HG02678 (cell line): ENCODE results near the gene LPAR1.
"Not testable (repeated sequence)": the region's sequence is repeated elsewhere in the genome, so short reads cannot be mapped to it uniquely, and the experiment has no call there.

ENCODE experiments used
- ATAC-seq: cut with Tn5 transposase; IDR thresholded peaks from one replicate; pipeline ENCODE4 v1.9.1; 2021; ENCODE audit warnings: mild to moderate bottlenecking, moderate library complexity; ENCODE audit not compliant: unreplicated experiment

LPAR1 gene

GRCh38 chr9:111038331-111039230 lies at the start of gene LPAR1:
Gene LPAR1, minus strand, starts transcription at chr9:111038470. Its CDS starts 66,353 bp downstream, at chr9:110972117.
- ATAC-seq: peak; percentile 24

- ATAC-seq: peak; percentile 76
Measured at GRCh38 chr9:111078391-111079038, 40.2 kb upstream of the LPAR1 start.

- no peak for ATAC-seq
Measured at GRCh38 chr9:111076519-111076918, 38.2 kb upstream of the LPAR1 start.

GRCh38 chr9:111076042-111076441 lies 37.8 kb upstream of the LPAR1 start:
- no peak for ATAC-seq

- no peak for ATAC-seq
Measured at GRCh38 chr9:111074395-111074794, 36.1 kb upstream of the LPAR1 start.

- no peak for ATAC-seq
Measured at GRCh38 chr9:111069183-111069582, 30.9 kb upstream of the LPAR1 start.

GRCh38 chr9:111068771-111069170 lies 30.5 kb upstream of the LPAR1 start:
- ATAC-seq: no peak

- no peak for ATAC-seq
Measured at GRCh38 chr9:111068383-111068730, 30.1 kb upstream of the LPAR1 start.

- no peak for ATAC-seq
Measured at GRCh38 chr9:111066468-111066867, 28.2 kb upstream of the LPAR1 start.

- no peak for ATAC-seq
Measured at GRCh38 chr9:111065414-111065813, 27.1 kb upstream of the LPAR1 start.

GRCh38 chr9:111064160-111064837 lies 26.0 kb upstream of the LPAR1 start:
- ATAC-seq: no peak

GRCh38 chr9:111063332-111063731 lies 25.1 kb upstream of the LPAR1 start:
- ATAC-seq: no peak

GRCh38 chr9:111058166-111058565 lies 19.9 kb upstream of the LPAR1 start:
- no peak for ATAC-seq

GRCh38 chr9:111056538-111056937 lies 18.3 kb upstream of the LPAR1 start:
- no peak for ATAC-seq

GRCh38 chr9:111052791-111053190 lies 14.5 kb upstream of the LPAR1 start:
- ATAC-seq: no peak

- no peak for ATAC-seq
Measured at GRCh38 chr9:111051400-111051799, 13.1 kb upstream of the LPAR1 start.

GRCh38 chr9:111050819-111051218 lies 12.5 kb upstream of the LPAR1 start:
- ATAC-seq: no peak

- not testable (repeated sequence) for ATAC-seq
Measured at GRCh38 chr9:111047287-111047686, 9.0 kb upstream of the LPAR1 start.

- ATAC-seq: no peak
Measured at GRCh38 chr9:111041902-111042301, 3.6 kb upstream of the LPAR1 start.

- no peak for ATAC-seq
Measured at GRCh38 chr9:111040494-111040893, 2.2 kb upstream of the LPAR1 start.

GRCh38 chr9:111039231-111039906 lies 1.1 kb upstream of the LPAR1 start:
- ATAC-seq: peak; percentile 49
